GM23338 (cell line): ENCODE measurements around the gene ARHGAP42. TPM values are rescaled to one million over a fixed set of nuclear protein-coding genes. Genes with fewer than 3 reads are reported as not detected.

Experiments used
- ATAC-seq: fragments of 200-7000 bp; cut with Tn5 transposase; 3 replicates; pipeline ENCODE4 v1.9.1; 2020
- DNase-seq: peaks from one replicate; pipeline ENCODE4 v3.0.0-alpha.2; 2015; ENCODE audit warnings: low spot score
- H2AFZ ChIP-seq: fragments of 200-600 bp; sonication (generic); 2 replicates; pipeline ENCODE4 v1.8.0; 2016; ENCODE audit warnings: antibody characterized with exemption, mild to moderate bottlenecking, moderate library complexity
- H3F3A ChIP-seq: fragments of 200-600 bp; sonication (generic); replicated peaks from 2 replicates; pipeline ENCODE4 v1.8.0; 2017; ENCODE audit warnings: antibody characterized with exemption, mixed run types, low read depth
- H3K27ac ChIP-seq: fragments of 200-600 bp; sonication (generic); 2 replicates; pipeline ENCODE4 v1.6.1; 2016; ENCODE audit warnings: low read depth
- H3K27me3 ChIP-seq: fragments of 200-600 bp; sonication (generic); 2 replicates; pipeline ENCODE4 v1.8.0; 2016; ENCODE audit warnings: mild to moderate bottlenecking, mixed run types, moderate library complexity; ENCODE audit not compliant: insufficient read depth
- H3K36me3 ChIP-seq: fragments of 200-600 bp; sonication (generic); 2 replicates; pipeline ENCODE4 v1.8.0; 2016; ENCODE audit warnings: mild to moderate bottlenecking; ENCODE audit not compliant: insufficient read depth
- H3K4me1 ChIP-seq: fragments of 200-600 bp; sonication (generic); 2 replicates; pipeline ENCODE4 v1.8.0; 2016; ENCODE audit warnings: mild to moderate bottlenecking, moderate library complexity; ENCODE audit not compliant: insufficient read depth
- H3K4me2 ChIP-seq: fragments of 200-600 bp; sonication (generic); 2 replicates; pipeline ENCODE4 v1.7.1; 2017; ENCODE audit warnings: mixed run types
- H3K4me3 ChIP-seq: fragments of 200-600 bp; sonication (generic); 2 replicates; pipeline ENCODE4 v1.6.1; 2016; ENCODE audit warnings: mixed run types
- H3K79me2 ChIP-seq: fragments of 200-600 bp; sonication (generic); replicated peaks from 2 replicates; pipeline ENCODE4 v1.8.0; 2017; ENCODE audit warnings: mild to moderate bottlenecking; ENCODE audit not compliant: insufficient read depth
- H3K9me2 ChIP-seq: fragments of 200-600 bp; sonication (generic); 2 replicates; pipeline ENCODE4 v1.8.0; 2017; ENCODE audit not compliant: insufficient read depth
- H4K20me1 ChIP-seq: fragments of 200-600 bp; sonication (generic); replicated peaks from 2 replicates; pipeline ENCODE4 v1.8.0; 2017; ENCODE audit warnings: mild to moderate bottlenecking; ENCODE audit not compliant: insufficient read depth
- H3K27ac Mint-ChIP-seq: 2 replicates; pipeline ENCODE4 v1.8.0; 2020; ENCODE audit warnings: inconsistent platforms, mild to moderate bottlenecking, moderate library complexity, mixed read lengths
- H3K27me3 Mint-ChIP-seq: 3 replicates; pipeline ENCODE4 v1.8.0; 2022; ENCODE audit warnings: low read depth, mild to moderate bottlenecking, moderate library complexity, mixed read lengths, inconsistent platforms; ENCODE audit not compliant: insufficient read depth, poor library complexity
- H3K36me3 Mint-ChIP-seq: 3 replicates; pipeline ENCODE4 v1.8.0; 2021; ENCODE audit warnings: low read depth, mild to moderate bottlenecking, inconsistent platforms, moderate library complexity, mixed read lengths
- H3K4me1 Mint-ChIP-seq: 3 replicates; pipeline ENCODE4 v1.8.0; 2020; ENCODE audit warnings: mild to moderate bottlenecking, inconsistent platforms, mixed read lengths
- H3K4me3 Mint-ChIP-seq: 3 replicates; pipeline ENCODE4 v1.8.0; 2021; ENCODE audit warnings: moderate library complexity, mild to moderate bottlenecking, inconsistent platforms, mixed read lengths
- H3K9me3 Mint-ChIP-seq: 3 replicates; pipeline ENCODE4 v1.8.0; 2020; ENCODE audit warnings: moderate library complexity, mild to moderate bottlenecking, inconsistent platforms, mixed read lengths
- CREB1 ChIP-seq: fragments of 250-450 bp; sonication (Bioruptor Pico); IDR thresholded peaks from 2 replicates; pipeline ENCODE4 v1.5.0; 2020; ENCODE audit warnings: low read depth, mild to moderate bottlenecking, moderate library complexity
- CTCF ChIP-seq, 2 experiments: fragments of 200-600 bp in 1 of 2; sonication (generic) in 1 of 2; conservative IDR thresholded peaks; 2 replicates each; pipeline versions ENCODE4 v1.5.1 to v1.6.1; 2016 to 2017; ENCODE audit warnings: antibody characterized with exemption in 2 of 2, low read depth in 2 of 2, mild to moderate bottlenecking in 2 of 2, moderate library complexity in 1 of 2
- EZH2 ChIP-seq: fragments of 200-600 bp; sonication (generic); IDR thresholded peaks from one replicate; pipeline ENCODE4 v1.8.0; 2017; ENCODE audit warnings: antibody characterized with exemption, mild to moderate bottlenecking, low read depth; ENCODE audit not compliant: unreplicated experiment
- EZH2phosphoT487 ChIP-seq: fragments of 200-600 bp; sonication (generic); IDR thresholded peaks from one replicate; pipeline ENCODE4 v1.8.1; 2018; ENCODE audit warnings: antibody characterized with exemption; ENCODE audit not compliant: unreplicated experiment
- JUNB ChIP-seq: IDR thresholded peaks from one replicate; pipeline ENCODE4 v1.6.1; 2016; ENCODE audit warnings: antibody characterized with exemption; ENCODE audit not compliant: unreplicated experiment
- NANOG ChIP-seq: IDR thresholded peaks from 2 replicates; pipeline ENCODE4 v1.6.1; 2016; ENCODE audit warnings: antibody characterized with exemption, borderline replicate concordance
- POLR2AphosphoS5 ChIP-seq: IDR thresholded peaks from 2 replicates; pipeline ENCODE4 v1.6.1; 2016; ENCODE audit warnings: antibody characterized with exemption, low read depth
- REST ChIP-seq: IDR thresholded peaks from one replicate; pipeline ENCODE4 v1.6.1; 2018; ENCODE audit warnings: antibody characterized with exemption; ENCODE audit not compliant: unreplicated experiment
- STAT1 ChIP-seq: IDR thresholded peaks from one replicate; pipeline ENCODE4 v1.6.1; 2016; ENCODE audit warnings: antibody characterized with exemption; ENCODE audit not compliant: unreplicated experiment
- ZNF114 ChIP-seq: fragments of 250-450 bp; sonication (Bioruptor Pico); IDR thresholded peaks from 2 replicates; pipeline ENCODE4 v1.5.0; 2020; ENCODE audit warnings: mild to moderate bottlenecking, moderate library complexity
- ZNF331 ChIP-seq: fragments of 250-450 bp; sonication (Bioruptor Pico); IDR thresholded peaks from 2 replicates; pipeline ENCODE4 v1.5.0; 2020; ENCODE audit warnings: low read depth, mild to moderate bottlenecking, moderate library complexity
- ZNF462 ChIP-seq: fragments of 250-450 bp; sonication (Bioruptor Pico); IDR thresholded peaks from 2 replicates; pipeline ENCODE4 v1.5.0; 2020; ENCODE audit warnings: mild to moderate bottlenecking, moderate library complexity
- polyA plus RNA-seq: library from polyadenylated mRNA; unstranded; fragments of >200 nt; fragmentation: Nextera tagmentation; extraction: Ambion mirVana; gene quantifications from 2 replicates; pipeline ENCODE4 v1.2.1, GENCODE V29; 2016
- total RNA-seq: library from RNA; depleted of rRNA; stranded (reverse); fragments of >200 nt; shearing (Covaris generic); gene quantifications from 2 replicates; pipeline ENCODE4 v1.2.3, GENCODE V29; 2014

ARHGAP42 gene
- total and polyA plus RNA-seq, 2 experiments from 2014 or later, result 23.7 to 35.7 TPM

- no peak for ATAC-seq
Measured at GRCh38 chr11:100674212-100674611, 12.9 kb upstream of the ARHGAP42 start.

More at GRCh38 chr11:100674212-100674611, 12.9 kb upstream of the ARHGAP42 start:
- no peak for TF ChIP-seq CTCF (conservative IDR thresholded peaks at IDR 0.05; ENCODE audit: low read depth in 2 of 2)
- no peak for TF ChIP-seq CREB1 (CRISPR knock-in tag)
- TF ChIP-seq REST, result no peak
- TF ChIP-seq ZNF114, result no peak
- TF ChIP-seq JUNB, result no peak
- TF ChIP-seq STAT1, result no peak
- no peak for TF ChIP-seq NANOG
- TF ChIP-seq EZH2, result no peak
- no peak for TF ChIP-seq POLR2AphosphoS5
- TF ChIP-seq ZNF331 (CRISPR knock-in tag), result no peak
- TF ChIP-seq ZNF462 (CRISPR knock-in tag), result no peak
- TF ChIP-seq EZH2phosphoT487, result no peak
- H2AFZ ChIP-seq, result no peak overlapping the region
- H3K4me2 ChIP-seq, result no peak overlapping the region
- H3K4me3 ChIP-seq, result no peak overlapping the region
- H3K9me2 ChIP-seq, result peaks cover 2% of the 10 kb centered on the region; the same call in 1 of the 2 replicates
- Mint-ChIP-seq H3K9me3 (no peaks in the 10 kb centered on the region; the same call in 2 of the 3 replicates), H3K4me3 (no peak overlapping the region), H3K4me1 (peaks cover 23% of the 10 kb centered on the region), H3K27ac (no peak overlapping the region), H3K27me3 (peaks cover 6% of the 10 kb centered on the region), H3K36me3 (no peaks in the 10 kb centered on the region)
- H3K79me2 ChIP-seq, result no peaks in the 10 kb centered on the region
- H3K27ac ChIP-seq, result no peak overlapping the region
- no peak for DNase-seq
- peaks cover 13% of the 10 kb centered on the region for H3K4me1 ChIP-seq
- H3K27me3 ChIP-seq, result no peaks in the 10 kb centered on the region
- H3K36me3 ChIP-seq, result no peaks in the 10 kb centered on the region
- H3F3A ChIP-seq, result no peaks in the 10 kb centered on the region
- no peaks in the 10 kb centered on the region for H4K20me1 ChIP-seq
